Naive thymus-derived CD4-positive, alpha-beta T cell (primary cell): Measurements from ENCODE around the gene DNMT3A. TPM values are rescaled to one million over a fixed set of nuclear protein-coding genes. Genes with fewer than 3 reads are reported as not detected.
A peak's percentile ranks its signal among the peaks of the same experiment; 100 is the strongest.

Source experiments
- ATAC-seq: fragments of 150-1000 bp; cut with Tn5 transposase; 2 replicates; pipeline ENCODE4 v1.10.0; 2021; ENCODE audit warnings: mild to moderate bottlenecking, moderate library complexity
- CTCF ChIA-PET: fragments of 350-600 bp; sonication (Branson Sonifier 250); formaldehyde crosslinking; loops from one replicate; lab custom pipeline; 2021; ENCODE audit warnings: antibody characterized with exemption; lab: Charles Lee
- POLR2A ChIA-PET: fragments of 350-600 bp; sonication (Branson Sonifier 250); formaldehyde crosslinking; loops from one replicate; lab custom pipeline; 2021; ENCODE audit warnings: antibody characterized with exemption, inconsistent platforms; lab: Charles Lee
- DNase-seq, 9 donors: peaks; one replicate each; pipeline versions ENCODE4 v3.0.0 to v3.0.0-alpha.2; 2020 to 2022; ENCODE audit warnings: mixed read lengths in 1 of 9
- H3K27ac ChIP-seq: one replicate; pipeline ENCODE4 v1.7.0; 2013; ENCODE audit warnings: mild to moderate bottlenecking, low read depth, low read length, moderate library complexity
- H3K27me3 ChIP-seq, 2 donors: one replicate each; pipeline ENCODE4 v1.7.0; 2013; ENCODE audit warnings: low read length in 2 of 2, mild to moderate bottlenecking in 2 of 2, moderate library complexity in 2 of 2; ENCODE audit not compliant: control insufficient read depth in 2 of 2, insufficient read depth in 2 of 2
- H3K36me3 ChIP-seq, 3 experiments: 1 replicate in 2 of 3; 2 replicates in 1 of 3; pipeline ENCODE4 v1.7.0; 2013; ENCODE audit warnings: low read length in 3 of 3, mild to moderate bottlenecking in 3 of 3, moderate library complexity in 1 of 3; ENCODE audit not compliant: insufficient read depth in 3 of 3, control insufficient read depth in 2 of 3
- H3K4me1 ChIP-seq, 2 donors: one replicate each; pipeline ENCODE4 v1.7.0; 2013; ENCODE audit warnings: low read length in 2 of 2, mild to moderate bottlenecking in 2 of 2, moderate library complexity in 1 of 2; ENCODE audit not compliant: control insufficient read depth in 2 of 2, insufficient read depth in 2 of 2
- H3K4me3 ChIP-seq: 2 replicates; pipeline ENCODE4 v1.7.0; 2013; ENCODE audit warnings: mild to moderate bottlenecking, low read length
- H3K9me3 ChIP-seq, 3 experiments: 1 replicate in 2 of 3; 2 replicates in 1 of 3; pipeline ENCODE4 v1.7.0; 2013; ENCODE audit warnings: low read length in 3 of 3; ENCODE audit not compliant: control insufficient read depth in 2 of 3
- H3K27ac Mint-ChIP-seq, 9 donors: one replicate each; pipeline ENCODE4 v1.8.0; 2020 to 2022; ENCODE audit warnings: mixed read lengths in 9 of 9, mild to moderate bottlenecking in 8 of 9, moderate library complexity in 5 of 9, inconsistent platforms in 2 of 9
- H3K27me3 Mint-ChIP-seq, 5 donors: one replicate each; pipeline ENCODE4 v1.8.0; 2021 to 2022; ENCODE audit warnings: mixed read lengths in 5 of 5, mild to moderate bottlenecking in 1 of 5
- H3K36me3 Mint-ChIP-seq, 5 donors: one replicate each; pipeline ENCODE4 v1.8.0; 2020 to 2022; ENCODE audit warnings: mixed read lengths in 5 of 5, mild to moderate bottlenecking in 3 of 5, inconsistent platforms in 1 of 5
- H3K4me1 Mint-ChIP-seq, 7 donors: one replicate each; pipeline ENCODE4 v1.8.0; 2020 to 2022; ENCODE audit warnings: mixed read lengths in 7 of 7, mild to moderate bottlenecking in 3 of 7, inconsistent platforms in 1 of 7
- H3K4me3 Mint-ChIP-seq, 10 donors: one replicate each; pipeline ENCODE4 v1.8.0; 2020 to 2022; ENCODE audit warnings: mild to moderate bottlenecking in 10 of 10, mixed read lengths in 10 of 10, moderate library complexity in 6 of 10, inconsistent platforms in 2 of 10
- H3K9me3 Mint-ChIP-seq, 11 donors: one replicate each; pipeline ENCODE4 v1.8.0; 2020 to 2022; ENCODE audit warnings: mixed read lengths in 11 of 11, mild to moderate bottlenecking in 4 of 11, inconsistent platforms in 1 of 11, moderate library complexity in 1 of 11
- intact Hi-C, 2 donors: fragments of 100-400 bp; cut with micrococcal nuclease; formaldehyde crosslinking; loops; one replicate each; pipeline ENCODE4 v1.15.1; 2023
- polyA plus RNA-seq, 2 donors: library from polyadenylated mRNA; unstranded; fragments of 300-500 nt; fragmentation: Illumina TruSeq; gene quantifications; one replicate each; pipeline ENCODE4 v1.2.3, GENCODE V29; 2021
- total RNA-seq, 6 experiments: library from RNA in 5 of 6; stranded (reverse) in 5 of 6; gene quantifications; 1 replicate in 5 of 6; 2 replicates in 1 of 6; pipeline ENCODE4 v1.2.3 and lab custom pipeline; 2021 to 2026

Gene DNMT3A
- total and polyA plus RNA-seq, 7 experiments from 2014 or later, result 19.4 to 117 (median 80.7) TPM

- Histone ChIP-seq H3K4me3 (no peak overlapping the region), H3K36me3 (peaks cover 0 to 66% (median 7%) of the 10 kb centered on the region in 3 experiments), H3K9me3 (no peaks in the 10 kb centered on the region), H3K27me3 (no peaks in the 10 kb centered on the region), H3K4me1 (peaks cover 20 to 26% of the 10 kb centered on the region in 2 donors), H3K27ac (peak overlapping the region; percentile 46)
- H3K4me1 Mint-ChIP-seq, result peaks cover 34 to 66% (median 54%) of the 10 kb centered on the region in 7 donors
- ChIA-PET POLR2A (interaction anchor here (0.8 to 3.3 kb wide), 4 partner anchors 8 to 37 kb away, joined by 3 to 19 read pairs (median 6); no protein-coding TSS in a partner anchor), CTCF (no interaction called here)
- peak overlapping the region in 4 of 9 donors; percentile 60 to 77 (median 68) for H3K27ac Mint-ChIP-seq
- H3K36me3 Mint-ChIP-seq, result peaks cover 0 to 26% (median 5%) of the 10 kb centered on the region in 5 donors
- intact Hi-C loops, result loop anchor here in 1 of 2 donors (5.0 kb wide), 1 partner anchor 34 kb away; no protein-coding TSS in a partner anchor
- ATAC-seq (no peak), DNase-seq (no peak)
- H3K9me3 Mint-ChIP-seq, result no peaks in the 10 kb centered on the region
- H3K4me3 Mint-ChIP-seq, result no peak overlapping the region
- H3K27me3 Mint-ChIP-seq, result no peaks in the 10 kb centered on the region
These were observed 38.9 kb downstream of the DNMT3A start for GRCh38 chr2:25302758-25303375.

DNA sequence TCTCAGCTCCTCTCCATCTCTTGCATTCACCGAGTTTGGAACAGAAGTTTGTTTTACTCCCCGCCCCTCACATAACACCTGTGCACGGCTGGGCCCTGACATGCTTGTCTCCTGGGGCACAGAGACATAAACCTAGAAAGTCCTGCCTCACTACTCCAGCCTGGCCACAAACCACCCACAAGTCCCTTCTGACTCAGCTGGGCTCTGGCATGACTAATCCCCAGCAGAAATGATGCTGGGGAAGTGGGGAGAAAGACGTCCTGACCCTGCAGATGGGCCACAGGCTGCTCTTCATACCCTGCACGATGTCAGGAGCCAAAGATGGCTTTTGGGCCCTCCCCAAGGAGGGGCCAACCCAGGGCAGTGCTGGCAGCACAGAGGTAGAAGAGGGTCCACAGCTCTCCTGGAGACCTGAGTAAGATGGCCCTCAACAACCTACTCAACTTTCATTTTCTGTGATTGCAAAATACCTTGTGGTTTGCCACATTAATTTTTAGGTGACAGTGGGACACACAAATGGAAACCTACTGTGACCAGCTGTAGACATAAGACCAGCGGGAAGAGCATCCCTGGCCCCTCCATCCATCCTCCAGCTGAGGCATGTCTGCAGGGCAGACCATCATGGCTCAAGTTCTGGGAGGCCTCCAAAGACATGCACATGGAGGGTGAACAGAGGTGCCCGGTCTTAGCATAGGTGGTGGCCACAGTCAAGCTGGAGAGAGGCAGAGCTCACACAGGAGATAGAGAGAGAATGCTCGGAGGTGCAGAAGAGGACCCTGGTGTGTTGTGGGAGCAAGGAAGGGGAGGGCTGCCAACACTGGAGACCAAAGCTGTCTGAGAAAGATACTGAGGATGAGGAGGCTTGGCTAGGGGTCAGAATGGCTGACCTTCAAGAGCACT, 40.0 kb downstream of the DNMT3A start:
- CTCF ChIA-PET, result interaction anchor here (0.9 to 1.2 kb wide), 2 partner anchors 14 to 24 kb away, joined by 3 to 8 read pairs; no protein-coding TSS in a partner anchor
- peak overlapping the region in 3 of 10 donors; percentile 7 to 57 (median 44) for H3K4me3 Mint-ChIP-seq
- DNase-seq (peak in 2 of 9 donors; percentile 8 to 77), ATAC-seq (peak; percentile 84)
- H3K27ac Mint-ChIP-seq, result peak overlapping the region; percentile 51 to 88 (median 74)
- peaks cover 0 to 20% (median 5%) of the 10 kb centered on the region in 5 donors for H3K36me3 Mint-ChIP-seq
- no peaks in the 10 kb centered on the region for H3K27me3 Mint-ChIP-seq
- POLR2A ChIA-PET, result interaction anchor here (0.6 to 2.4 kb wide), 6 partner anchors 10 to 38 kb away, joined by 3 to 9 read pairs (median 4); no protein-coding TSS in a partner anchor
- H3K9me3 Mint-ChIP-seq, result no peaks in the 10 kb centered on the region
- intact Hi-C loops, result loop anchor here in 1 of 2 donors (1.0 to 5.0 kb wide), 2 partner anchors 13 to 36 kb away; no protein-coding TSS in a partner anchor
- peaks cover 0 to 61% (median 7%) of the 10 kb centered on the region in 3 experiments for H3K36me3 ChIP-seq
- H3K4me1 ChIP-seq, result peaks cover 20 to 23% of the 10 kb centered on the region in 2 donors
- H3K27me3 ChIP-seq, result no peaks in the 10 kb centered on the region
- H3K4me1 Mint-ChIP-seq, result peaks cover 29 to 61% (median 52%) of the 10 kb centered on the region in 7 donors
- H3K27ac ChIP-seq, result peak overlapping the region; percentile 46
- peak overlapping the region; percentile 3 for H3K4me3 ChIP-seq
- H3K9me3 ChIP-seq, result no peaks in the 10 kb centered on the region

DNA sequence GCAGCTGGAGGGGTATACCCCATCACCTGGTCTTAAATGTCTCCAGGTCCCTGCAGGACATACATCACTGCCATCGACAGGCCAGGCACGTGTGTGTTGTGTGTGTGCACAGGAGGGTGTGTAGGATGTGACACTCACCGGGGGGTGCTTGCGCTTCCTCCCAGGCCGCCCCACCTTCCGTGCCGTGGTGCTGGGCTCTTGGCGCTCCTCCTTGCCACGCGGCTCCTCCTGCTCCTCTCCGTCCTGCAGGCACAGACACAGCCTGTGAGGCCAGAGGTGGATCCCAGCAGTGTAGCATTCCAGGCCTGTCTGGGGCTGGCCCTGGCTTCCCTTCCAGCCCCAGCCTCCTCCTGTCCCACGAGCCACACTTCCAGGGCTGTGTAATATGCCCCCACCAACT, 41.7 kb downstream of the DNMT3A start:
- Histone ChIP-seq H3K27me3 (no peaks in the 10 kb centered on the region), H3K9me3 (no peaks in the 10 kb centered on the region), H3K4me1 (peaks cover 27 to 34% of the 10 kb centered on the region in 2 donors), H3K36me3 (peaks cover 0 to 50% (median 7%) of the 10 kb centered on the region in 3 experiments), H3K27ac (no peak overlapping the region), H3K4me3 (no peak overlapping the region)
- intact Hi-C loops, result loop anchor here in 1 of 2 donors (5.0 kb wide), 1 partner anchor 37 kb away; no protein-coding TSS in a partner anchor
- ChIA-PET POLR2A (no interaction called here), CTCF (no interaction called here)
- H3K27me3 Mint-ChIP-seq, result no peaks in the 10 kb centered on the region
- DNase-seq (no peak), ATAC-seq (no peak)
- peaks cover 0 to 22% (median 5%) of the 10 kb centered on the region in 5 donors for H3K36me3 Mint-ChIP-seq
- no peak overlapping the region for H3K4me3 Mint-ChIP-seq
- peaks cover 32 to 61% (median 54%) of the 10 kb centered on the region in 7 donors for H3K4me1 Mint-ChIP-seq
- H3K27ac Mint-ChIP-seq, result peak overlapping the region in 2 of 9 donors; percentile 38
- H3K9me3 Mint-ChIP-seq, result no peaks in the 10 kb centered on the region

GRCh38 chr2:25298776-25299431, 42.8 kb downstream of the DNMT3A start:
- peaks cover 0 to 46% (median 7%) of the 10 kb centered on the region in 3 experiments for H3K36me3 ChIP-seq
- DNase-seq (peak in 1 of 9 donors; percentile 6), ATAC-seq (no peak)
- no peaks in the 10 kb centered on the region for H3K9me3 ChIP-seq
- no peaks in the 10 kb centered on the region for H3K27me3 ChIP-seq
- H3K4me3 ChIP-seq, result no peak overlapping the region
- Mint-ChIP-seq H3K27me3 (no peaks in the 10 kb centered on the region), H3K4me1 (peaks cover 34 to 62% (median 56%) of the 10 kb centered on the region in 7 donors), H3K9me3 (no peaks in the 10 kb centered on the region), H3K4me3 (no peak overlapping the region), H3K27ac (peak overlapping the region in 5 of 9 donors; percentile 67 to 99 (median 73)), H3K36me3 (peaks cover 0 to 23% (median 5%) of the 10 kb centered on the region in 5 donors)
- H3K4me1 ChIP-seq, result peaks cover 37 to 45% of the 10 kb centered on the region in 2 donors
- no peak overlapping the region for H3K27ac ChIP-seq
- ChIA-PET CTCF (no interaction called here), POLR2A (no interaction called here)
- intact Hi-C loops, result no loop called here

DNA sequence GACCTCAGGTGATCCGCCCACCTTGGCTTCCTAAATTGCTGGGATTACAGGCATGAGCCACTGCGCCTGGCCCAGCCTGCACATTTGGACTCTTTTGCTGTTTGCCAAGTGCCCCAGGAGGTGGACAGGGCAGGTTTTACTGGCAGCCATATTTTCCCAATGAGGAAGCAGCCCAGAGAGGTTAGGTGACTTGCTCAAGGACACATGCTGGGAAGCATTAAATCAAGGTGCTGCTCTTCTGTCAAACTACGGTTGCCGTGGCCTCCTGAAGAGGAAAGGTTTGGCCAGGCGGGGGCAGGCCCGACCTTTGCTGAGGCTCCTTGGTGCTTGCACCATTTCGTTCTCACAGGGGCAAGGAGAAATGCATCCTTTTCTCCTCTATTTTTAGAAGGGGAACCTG, 44.0 kb downstream of the DNMT3A start:
- DNase-seq (peak in 1 of 9 donors; percentile 5), ATAC-seq (no peak)
- Mint-ChIP-seq H3K27ac (peak overlapping the region in 8 of 9 donors; percentile 46 to 99 (median 72)), H3K4me1 (peaks cover 39 to 65% (median 56%) of the 10 kb centered on the region in 7 donors), H3K4me3 (no peak overlapping the region), H3K27me3 (no peaks in the 10 kb centered on the region), H3K36me3 (peaks cover 0 to 21% (median 5%) of the 10 kb centered on the region in 5 donors), H3K9me3 (no peaks in the 10 kb centered on the region)
- ChIA-PET POLR2A (interaction anchor here (0.9 to 1.2 kb wide), 4 partner anchors 12 to 39 kb away, joined by 3 to 11 read pairs (median 4); no protein-coding TSS in a partner anchor), CTCF (no interaction called here)
- no peaks in the 10 kb centered on the region for H3K9me3 ChIP-seq
- intact Hi-C loops, result no loop called here
- no peak overlapping the region for H3K27ac ChIP-seq
- H3K36me3 ChIP-seq, result peaks cover 0 to 35% (median 3%) of the 10 kb centered on the region in 3 experiments
- no peak overlapping the region for H3K4me3 ChIP-seq
- no peaks in the 10 kb centered on the region for H3K27me3 ChIP-seq
- peaks cover 48 to 50% of the 10 kb centered on the region in 2 donors for H3K4me1 ChIP-seq
